Hematopoietic multipotent progenitor cell treated with erythropoietin and hydrocortisone succinate and interleukin-3 and kit ligand, for 6 days (in vitro differentiated cells): ENCODE measurements around the gene RNF220.

ENCODE experiments used
- DNase-seq: peaks from one replicate; pipeline ENCODE4 v3.0.0-alpha.2; 2015

Gene RNF220

GRCh38 chr1:44407430-44408211 lies 2.6 kb downstream of the RNF220 start:
- no peak for DNase-seq

DNA sequence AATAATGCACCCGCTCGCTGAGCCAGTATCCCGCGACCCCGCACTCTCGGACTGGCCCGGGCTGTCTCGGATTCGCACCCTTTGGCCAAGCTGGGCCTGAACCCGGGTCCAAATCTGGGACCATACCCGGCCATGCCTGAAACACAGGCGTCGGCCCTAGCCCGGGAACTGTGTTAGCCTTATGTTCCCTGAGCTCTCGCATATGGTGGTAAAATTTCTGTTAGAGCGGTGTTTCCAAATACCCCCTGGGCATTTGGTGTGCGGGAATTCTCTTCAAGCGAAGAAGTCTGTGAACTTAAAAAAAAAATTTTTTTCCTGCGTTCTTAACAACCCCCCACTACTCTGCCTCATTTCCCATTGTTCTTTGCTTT lies 3.1 kb downstream of the RNF220 start:
- no peak for DNase-seq

GRCh38 chr1:44408632-44409602 lies 3.9 kb downstream of the RNF220 start:
- DNase-seq: peak; percentile 63

DNA sequence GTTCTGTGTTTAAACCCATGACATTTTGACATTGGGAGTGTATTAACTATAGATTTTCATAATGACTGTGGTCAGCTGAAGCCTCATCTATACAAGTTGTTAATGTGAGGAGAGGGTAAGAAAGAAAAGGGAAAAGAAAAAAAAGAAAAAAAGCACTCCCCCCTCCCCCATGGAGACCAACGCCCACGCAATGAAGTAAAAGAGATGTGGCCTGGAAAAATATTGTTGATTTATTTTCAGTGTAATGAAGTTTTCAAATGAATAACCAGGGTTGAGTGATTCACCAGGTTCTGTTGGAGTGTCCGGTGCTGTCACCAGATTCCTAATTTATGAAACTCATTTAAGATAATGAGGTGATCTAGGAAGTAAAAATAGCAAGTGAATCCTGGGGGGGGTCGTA lies 4.7 kb downstream of the RNF220 start:
- no peak for DNase-seq

DNA sequence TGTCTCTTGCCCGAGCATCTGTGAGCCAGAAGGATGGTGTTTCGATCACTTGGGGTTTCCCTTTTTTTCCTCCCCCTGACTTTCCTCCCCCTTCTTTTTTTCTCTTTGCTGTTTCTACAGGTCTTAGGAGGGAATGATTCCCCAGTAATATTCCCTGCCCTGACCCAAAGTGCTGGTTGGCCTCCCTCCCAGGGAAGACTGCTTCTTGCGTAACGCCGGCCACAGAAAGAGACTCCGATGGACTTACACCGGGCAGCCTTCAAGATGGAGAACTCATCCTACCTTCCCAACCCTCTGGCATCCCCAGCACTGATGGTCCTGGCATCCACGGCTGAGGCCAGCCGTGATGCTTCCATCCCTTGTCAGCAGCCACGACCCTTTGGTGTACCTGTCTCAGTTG lies 6.8 kb downstream of the RNF220 start:
- no peak for DNase-seq

DNA sequence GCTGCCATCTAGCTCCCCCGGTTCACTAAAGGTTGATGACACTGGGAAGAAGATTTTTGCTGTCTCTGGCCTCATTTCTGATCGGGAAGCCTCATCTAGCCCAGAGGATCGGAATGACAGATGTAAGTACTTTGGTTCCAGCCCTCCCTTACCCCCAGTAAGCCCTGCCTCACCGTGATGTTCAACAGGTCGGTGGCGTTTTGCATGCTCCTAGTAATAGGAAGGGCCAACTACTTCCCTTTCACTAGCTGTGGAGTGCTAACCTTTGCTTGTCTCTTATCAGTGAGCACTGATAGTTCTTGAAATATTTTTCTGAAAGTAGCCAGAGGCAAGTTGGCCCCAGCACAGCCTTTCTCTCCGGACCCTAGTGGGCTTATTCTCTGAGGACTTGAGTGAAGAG lies 7.5 kb downstream of the RNF220 start:
- no peak for DNase-seq

DNA sequence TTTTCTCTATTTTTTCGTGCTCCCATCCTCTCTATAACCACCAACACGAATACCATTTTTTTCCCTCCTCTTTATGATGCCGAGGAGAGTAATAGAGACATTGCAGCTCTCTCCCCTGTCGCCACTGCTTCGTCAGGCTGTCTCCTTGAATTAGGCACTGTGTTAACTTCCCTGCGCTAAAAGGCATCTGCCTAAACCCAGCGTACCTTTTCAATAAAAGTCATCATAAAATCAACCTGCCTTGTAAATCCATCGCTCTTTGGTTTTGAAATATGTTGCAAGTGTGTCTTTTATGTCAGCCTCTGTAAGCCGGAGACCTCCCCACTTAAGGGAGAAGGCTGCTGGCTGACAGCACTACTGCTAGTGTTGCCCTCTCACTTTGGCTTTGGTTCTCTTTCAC lies 8.7 kb downstream of the RNF220 start:
- no peak for DNase-seq

GRCh38 chr1:44415013-44415412 lies 10.0 kb downstream of the RNF220 start:
- DNase-seq: no peak

GRCh38 chr1:44416408-44416807 lies 11.4 kb downstream of the RNF220 start:
- no peak for DNase-seq

GRCh38 chr1:44417351-44418021 lies 12.4 kb downstream of the RNF220 start:
- peak; percentile 81 for DNase-seq

GRCh38 chr1:44418022-44418673 lies 13.1 kb downstream of the RNF220 start:
- DNase-seq: no peak

DNA sequence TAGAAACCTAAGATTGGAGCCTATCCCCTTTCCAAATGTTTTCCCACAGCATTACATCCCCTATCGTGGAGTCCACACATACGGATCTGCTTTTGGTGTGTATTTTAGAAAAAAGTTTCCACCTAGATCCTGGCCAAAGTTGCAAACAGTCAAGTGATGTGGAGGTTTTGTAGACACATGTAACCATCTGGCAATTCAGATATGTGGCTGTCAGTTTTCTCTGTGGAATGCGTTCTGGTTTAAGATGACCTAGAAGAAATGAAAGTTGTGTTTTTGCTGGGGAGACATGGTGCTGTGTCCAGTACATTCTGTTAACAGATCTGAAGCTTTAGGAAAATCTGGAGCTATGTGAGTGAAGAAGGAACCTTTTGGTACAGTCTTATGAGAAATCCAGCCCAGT lies 14.8 kb downstream of the RNF220 start:
- DNase-seq: no peak

DNA sequence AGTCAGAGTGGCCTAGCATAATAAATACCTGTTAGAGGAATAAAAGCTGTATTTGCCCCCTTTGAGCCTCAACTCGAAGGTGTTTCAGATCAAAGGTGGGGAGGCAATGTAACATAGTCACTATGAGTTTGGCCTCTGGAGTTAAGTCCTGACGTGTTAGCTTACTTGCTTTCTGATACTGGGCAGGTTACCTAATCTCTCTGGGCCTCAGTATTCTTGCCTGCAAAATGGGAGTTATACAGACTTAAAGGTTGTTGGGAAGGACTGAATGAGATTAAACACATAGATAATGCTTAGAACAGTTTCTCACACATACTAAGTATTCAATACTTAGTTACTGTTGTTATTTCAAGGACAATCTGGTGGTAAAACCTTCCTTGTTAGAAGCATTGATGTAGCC lies 15.5 kb downstream of the RNF220 start:
- no peak for DNase-seq

DNA sequence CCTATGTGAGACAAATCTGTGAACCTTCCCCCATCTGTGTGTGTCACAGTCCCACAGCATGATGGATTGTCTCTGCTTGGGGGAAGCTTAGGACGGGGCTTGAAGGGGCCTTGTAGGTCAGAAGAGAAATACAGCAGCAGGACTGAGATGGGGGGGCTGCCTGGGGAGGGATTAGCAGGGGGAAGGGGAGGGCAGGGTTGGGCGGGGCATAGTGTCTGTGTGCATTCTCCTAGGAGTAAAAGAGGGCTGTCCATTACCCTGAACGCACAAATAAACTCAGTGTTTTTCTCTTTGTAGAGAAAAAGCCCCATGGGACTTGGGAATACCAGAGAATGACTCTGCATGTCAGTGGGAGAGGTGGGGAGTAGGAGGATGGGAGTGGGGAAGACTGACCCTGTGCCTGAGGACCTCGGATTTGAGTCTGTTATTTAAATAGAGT lies 16.4 kb downstream of the RNF220 start:
- DNase-seq: no peak

GRCh38 chr1:44422161-44422560 lies 17.1 kb downstream of the RNF220 start:
- DNase-seq: no peak

DNA sequence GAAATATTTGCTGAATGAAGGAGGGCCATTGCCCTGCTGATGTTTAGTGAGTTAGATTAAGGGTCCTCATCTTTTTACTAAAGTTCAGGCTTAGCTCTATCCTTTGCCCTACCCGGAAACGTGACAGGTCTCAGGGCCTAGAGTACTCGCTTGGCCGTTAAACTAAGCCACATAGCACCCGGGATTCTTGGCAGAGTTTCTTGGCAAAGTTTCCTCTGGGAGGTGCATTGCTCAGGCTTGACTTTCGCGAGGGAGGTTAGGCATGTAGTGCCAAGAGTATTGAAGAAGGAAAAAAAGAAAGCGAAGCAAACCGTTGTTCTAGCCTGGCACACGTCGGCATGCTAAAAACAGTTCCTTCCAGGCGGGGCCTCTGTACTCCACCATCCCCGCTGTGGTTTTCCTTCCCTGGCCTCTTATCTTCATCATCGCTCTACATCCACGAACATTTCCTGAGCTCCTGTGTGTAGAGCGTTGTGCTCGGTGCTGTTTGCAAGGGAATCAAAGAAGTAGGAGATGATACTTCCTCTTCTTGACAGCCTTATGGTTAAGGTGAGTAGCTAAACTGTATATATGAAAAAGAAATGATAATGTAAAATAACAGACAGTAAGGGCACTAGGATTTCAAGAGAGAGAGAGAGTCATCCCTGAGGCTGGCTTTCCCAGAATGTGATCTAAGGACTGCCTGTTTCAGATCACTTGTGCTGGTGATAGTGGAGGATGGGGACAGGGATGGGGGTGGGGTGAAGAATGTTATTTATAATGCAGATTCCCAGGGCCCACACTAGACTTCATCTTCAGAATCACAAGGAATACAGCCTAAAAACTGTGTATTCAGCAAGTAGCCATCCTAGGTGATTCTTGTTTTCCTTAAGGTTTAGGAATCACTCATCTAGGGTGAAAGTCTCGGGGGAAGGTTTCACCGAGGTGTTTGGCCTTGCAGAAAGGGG lies 18.8 kb downstream of the RNF220 start:
- peak; percentile 73 for DNase-seq

DNA sequence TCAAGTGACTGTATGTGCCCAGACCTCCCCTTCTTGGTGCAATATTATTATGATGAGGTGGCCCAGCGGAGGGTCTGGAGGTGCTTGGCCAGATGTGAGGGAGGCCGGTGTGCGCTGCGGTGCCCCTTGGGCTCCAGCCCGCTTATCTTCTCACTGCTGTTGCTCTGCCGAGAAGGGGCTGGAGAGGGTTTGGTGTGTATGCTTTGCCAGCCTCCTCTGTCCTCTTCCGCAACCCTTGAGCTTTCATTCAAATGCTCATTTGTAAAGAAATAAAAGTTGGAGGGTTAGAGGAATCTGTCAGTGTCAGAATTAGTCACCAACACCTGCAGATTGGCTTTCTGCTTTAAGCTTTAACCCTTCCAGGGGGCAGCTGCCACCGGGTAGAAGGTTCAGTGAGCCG lies 19.7 kb downstream of the RNF220 start:
- DNase-seq: no peak

DNA sequence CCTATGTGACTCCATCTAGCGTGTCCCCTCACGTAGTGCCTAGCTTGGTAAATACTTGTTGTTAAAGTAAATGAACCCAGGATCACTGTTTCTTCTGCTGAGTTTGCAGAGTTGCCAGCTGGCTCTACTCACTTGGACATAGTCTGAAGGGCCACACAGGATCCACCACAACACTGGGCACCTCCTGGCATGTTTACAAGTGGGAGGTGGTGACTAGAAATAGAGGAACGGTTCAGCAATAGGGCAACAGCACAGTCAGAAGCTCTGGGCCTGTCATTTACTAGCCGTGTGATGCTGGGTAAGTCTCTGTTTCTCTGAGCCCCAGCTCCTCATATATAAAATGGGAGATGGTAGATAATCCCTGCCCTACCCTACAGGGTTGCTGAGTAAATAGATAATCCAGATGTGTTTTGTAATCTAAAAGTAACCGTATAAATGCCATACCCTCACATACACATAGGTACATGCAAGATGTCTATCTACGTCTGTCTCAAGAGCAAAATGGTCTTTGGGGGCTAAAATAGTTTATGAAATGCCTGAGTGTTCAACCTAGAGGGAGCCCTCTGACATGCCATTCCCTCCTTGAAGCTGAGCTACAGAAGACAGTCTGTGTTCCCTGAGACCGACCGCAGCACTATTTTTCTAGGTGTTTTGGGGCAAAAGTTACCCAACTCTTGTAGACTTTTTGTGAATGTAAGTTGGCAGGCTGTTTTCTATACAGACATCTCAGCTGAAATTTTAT lies 20.5 kb downstream of the RNF220 start:
- DNase-seq: no peak

DNA sequence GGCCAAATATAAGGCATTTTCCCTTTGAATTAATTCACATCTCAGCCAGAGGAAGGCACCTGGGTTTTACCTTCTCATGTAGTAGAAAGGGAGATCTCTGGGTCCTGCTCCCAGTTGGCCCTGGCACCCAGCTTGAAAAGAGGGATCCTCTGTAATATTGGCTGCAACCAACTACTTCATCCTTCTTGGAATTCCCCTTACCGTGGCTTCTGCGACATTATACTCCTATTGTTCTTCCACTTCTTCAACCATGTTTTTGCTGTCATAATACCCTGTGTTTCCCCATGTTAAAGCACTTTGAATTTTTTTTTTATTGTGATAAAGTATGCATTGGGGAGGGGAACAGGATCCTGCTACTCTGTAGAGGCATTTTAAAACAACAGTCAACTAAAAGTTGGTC lies 26.8 kb downstream of the RNF220 start:
- no peak for DNase-seq

DNA sequence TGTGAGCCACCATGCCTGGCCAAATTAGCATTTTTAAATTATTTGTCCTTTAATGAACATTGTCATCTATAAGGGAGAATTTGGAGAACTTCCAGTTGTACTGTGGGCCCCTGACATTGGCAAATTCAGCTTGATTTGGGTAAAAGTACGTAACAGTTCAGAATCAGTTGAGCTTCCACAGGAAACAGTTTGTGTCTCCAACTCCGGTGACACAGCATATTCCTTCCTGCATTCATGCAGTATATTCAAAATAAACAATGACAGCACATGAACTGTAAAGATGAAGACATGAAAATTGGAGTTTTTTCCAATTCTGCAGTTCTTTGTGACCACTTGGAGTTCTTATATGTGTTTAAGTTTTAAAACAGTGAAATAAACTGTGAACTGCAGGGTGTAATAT lies 28.2 kb downstream of the RNF220 start:
- peak; percentile 74 for DNase-seq
